Measurements from ENCODE around the gene WNT8B.

The WNT8B gene

DNA sequence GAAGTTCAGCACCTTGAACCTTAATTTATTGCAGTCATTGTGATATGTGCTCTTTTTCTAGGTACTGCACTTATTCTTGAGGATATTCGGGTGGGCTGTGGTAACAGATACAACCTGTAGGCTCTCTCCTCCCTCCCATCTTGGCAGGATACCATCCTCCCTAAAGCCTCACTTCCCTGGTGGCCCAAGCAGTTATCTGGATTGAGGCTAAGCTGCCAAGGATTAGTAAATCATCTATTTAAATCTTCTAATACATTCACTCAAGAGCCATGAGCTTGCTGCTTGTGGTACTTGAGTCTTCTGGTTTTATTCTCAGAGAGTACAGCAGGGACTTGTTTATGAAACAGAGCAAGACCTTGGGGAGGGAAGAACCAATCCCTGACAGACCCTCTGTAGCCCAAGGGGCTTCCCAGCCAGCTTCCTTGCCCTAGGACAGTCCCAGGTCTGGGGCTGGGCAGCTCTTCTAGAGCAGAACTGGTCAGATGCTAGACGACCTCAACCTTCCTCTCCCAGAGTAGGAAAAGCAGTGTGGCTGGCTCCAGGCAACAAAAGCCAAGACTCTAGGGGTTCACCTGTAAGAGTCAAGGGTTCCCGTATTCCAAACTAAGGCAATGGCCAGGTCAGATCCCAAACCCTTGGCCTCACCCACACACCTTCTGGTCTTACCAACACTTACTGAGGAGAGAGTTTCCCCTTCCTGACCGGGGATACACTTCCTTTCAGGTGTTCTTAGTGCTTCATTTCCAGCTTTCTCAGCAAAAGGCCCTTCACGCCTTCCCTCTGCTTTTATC lies 21.3 kb downstream of the WNT8B start:
- no peak for DNase-seq

DNA sequence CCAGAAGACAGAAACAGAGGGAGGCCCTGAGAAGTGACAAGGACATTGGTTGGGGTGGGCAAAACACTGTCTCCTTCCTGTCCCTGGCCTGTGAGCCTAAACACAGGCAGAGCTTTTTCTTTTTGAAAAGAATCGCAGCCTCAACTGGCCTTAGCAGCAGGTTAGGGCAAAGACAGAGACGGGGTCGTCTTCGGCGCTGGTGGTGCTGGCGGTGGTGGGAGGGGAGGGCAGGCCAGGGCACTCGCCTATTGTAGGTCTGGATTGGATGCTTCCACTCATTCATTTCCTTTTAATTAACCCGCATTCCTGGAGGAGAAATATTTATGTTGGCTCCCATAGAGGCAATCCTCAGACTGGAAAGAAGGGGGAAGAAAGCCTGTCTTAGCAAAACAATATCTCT lies 22.6 kb downstream of the WNT8B start:
- no peak for DNase-seq

DNA sequence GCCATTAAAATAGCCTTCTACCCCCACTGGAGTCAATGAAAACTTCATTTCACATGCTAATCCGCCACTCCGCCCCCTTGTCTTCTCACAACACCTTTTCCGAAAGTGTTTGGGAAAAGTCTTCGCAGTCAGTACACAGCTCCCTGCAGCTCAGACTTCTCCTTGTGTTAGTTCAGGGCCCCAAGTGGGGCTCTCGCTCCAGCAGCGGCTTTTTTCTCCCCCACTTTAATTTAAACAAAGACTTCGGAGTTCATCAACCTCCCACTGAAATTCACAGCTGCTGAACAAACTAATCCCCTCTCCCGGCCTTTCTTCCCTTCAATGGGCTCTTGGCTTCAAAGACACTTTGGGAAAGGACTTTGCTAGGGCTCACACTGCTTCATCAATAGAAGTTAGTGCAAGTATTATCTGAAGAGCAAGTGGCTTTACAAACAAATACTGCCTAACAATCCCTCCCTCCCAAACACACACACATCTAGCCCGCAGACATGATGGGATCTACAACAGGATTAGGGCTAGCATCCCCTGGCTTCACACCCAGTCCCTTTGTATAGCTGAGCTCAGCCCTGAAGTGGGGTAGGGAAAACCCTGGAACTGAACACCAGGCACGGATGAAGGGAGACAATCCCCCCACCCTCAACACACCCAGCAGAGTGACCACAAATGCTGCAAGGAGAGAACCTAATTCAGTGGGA lies 23.1 kb downstream of the WNT8B start:
- DNase-seq: no peak

DNA sequence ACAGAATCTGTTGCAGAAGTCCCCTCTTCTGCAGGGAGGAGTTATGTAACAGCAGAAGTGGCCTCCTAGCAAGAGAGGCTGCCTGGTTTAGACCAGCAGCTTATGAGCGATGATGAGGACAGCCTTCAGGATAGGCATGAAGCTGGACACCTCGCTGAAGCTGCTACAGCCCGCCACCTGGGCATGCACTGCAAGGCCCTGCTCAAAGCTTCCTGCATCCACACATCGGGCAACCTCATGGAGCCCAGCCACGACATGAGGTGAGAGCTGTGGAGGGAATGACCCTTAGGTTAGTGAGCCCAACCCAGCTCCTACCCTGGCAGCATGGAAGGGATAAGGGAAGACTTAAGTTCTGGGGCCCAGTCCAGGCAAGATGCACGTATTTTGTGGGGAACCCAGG lies 24.7 kb downstream of the WNT8B start:
- DNase-seq: no peak

DNA sequence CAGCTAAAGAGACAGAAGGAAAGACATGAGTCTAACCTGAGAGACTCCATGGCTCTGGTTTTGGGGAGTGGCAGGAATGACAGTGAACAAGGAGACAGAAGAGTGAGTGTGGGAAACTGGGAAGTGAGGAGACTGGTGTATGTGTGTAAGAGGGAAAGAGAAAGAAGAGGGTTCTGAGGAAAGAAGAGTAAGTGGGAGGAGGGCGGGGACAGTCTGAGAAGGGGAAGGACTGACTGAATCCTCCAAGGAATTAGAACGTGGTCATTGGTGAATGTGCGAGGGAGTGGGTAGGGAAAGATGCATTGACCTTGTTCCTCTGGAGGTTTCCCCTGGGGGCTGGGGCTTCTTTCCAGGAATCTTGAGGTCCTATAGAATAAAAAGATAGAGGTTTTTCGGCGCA lies 26.6 kb downstream of the WNT8B start:
- DNase-seq: no peak

DNA sequence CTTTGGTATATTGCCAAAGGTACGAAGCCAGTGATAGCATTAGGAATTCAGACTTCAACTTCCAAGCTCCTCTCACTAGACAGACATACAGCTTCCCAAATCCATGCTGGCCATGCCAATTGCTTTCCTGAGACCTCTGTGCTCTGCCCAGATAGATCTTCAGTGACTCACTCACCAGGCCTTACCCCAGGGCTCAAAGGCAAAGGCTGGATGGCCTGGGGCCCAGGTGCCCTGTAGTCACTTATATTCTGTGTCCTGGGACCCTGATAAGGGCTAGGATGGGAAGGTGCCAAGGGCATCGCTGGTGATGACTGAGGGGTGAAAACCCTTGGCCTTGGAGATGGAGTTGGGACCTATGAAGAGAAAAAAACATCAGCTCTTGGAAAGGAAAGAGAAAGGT lies 27.7 kb downstream of the WNT8B start:
- DNase-seq: no peak

DNA sequence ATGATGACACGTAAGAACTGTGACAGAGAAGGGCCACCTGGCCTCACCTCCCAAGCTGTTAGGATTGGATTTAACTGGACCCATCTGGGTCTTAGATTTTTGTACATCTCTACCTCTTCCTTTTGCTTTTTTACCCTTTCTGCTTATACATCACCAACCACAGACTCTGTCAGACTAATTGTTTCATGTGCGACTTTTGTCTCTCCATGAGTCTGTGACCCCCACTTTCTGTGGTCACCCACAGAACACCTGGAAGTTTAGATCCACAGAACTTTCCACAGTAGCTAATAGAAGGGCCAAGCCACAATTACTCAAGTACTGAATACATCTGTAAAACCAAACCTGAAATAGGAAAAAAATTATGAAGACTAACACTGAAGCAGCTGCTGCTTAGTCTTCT lies 33.8 kb downstream of the WNT8B start:
- DNase-seq: no peak

DNA sequence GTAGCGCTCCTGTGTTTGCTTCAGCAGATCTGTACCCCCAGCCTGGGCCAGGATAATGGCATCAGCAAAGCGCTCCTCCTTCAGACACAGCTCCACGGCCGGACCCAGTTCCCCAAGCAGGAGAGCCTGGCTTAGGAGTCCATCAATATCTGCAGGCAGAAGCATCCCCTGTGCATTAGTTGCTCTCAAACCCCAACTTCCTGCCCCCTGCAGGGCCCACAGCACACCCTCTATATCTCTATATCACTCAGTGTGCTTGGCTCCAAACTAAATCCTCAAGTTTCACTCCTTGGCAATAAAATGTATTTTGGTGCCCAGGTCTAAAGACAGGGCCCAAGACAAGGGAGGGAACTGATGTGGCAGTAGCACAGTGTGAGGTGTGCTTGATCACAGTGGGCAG lies 35.2 kb downstream of the WNT8B start:
- DNase-seq: no peak

DNA sequence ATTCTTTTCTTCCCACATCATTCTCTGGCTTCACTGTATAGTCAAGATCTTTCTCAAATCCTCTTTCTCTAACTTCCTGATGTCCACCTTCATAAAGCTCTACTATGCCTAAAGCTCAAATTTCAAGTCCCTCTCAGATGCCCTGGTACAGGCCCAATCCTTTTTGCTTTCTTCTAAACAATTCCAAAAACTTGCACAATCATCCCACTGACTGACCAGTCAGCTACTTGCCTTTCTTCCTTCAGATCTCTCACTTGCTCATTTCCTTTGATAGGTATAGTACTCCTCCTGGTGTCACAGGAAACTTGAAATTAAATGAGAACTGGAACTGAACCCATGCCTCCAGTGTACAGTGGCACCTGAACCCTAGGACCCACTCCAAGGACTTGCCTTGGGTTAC lies 38.6 kb downstream of the WNT8B start:
- DNase-seq: no peak

DNA sequence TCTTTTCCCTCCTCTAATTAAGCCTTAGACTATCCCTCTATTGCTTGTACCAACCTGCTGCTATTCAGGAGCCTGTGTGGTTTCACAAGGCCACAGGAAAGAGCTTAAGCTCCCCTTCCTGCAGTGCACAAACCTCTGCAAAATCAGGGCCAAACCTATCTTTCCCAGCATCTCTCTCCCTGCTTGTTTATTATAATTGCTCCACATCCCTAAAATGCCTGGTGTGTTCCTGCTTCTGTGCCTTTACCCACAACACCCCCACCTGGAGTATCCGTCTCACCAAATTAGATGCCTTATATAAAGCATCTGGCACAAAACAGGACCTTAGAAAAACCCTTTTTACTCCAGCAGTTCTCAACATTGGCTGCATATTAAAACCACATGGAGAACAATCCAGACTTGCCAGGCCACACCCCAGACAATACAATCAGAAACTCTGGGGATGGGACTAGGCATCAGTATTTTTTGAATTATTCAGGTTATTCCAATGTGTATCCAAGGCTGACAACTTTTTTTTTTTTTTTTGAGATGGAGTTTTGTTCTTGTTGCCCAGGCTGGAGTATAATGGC lies 40.2 kb downstream of the WNT8B start:
- DNase-seq: no peak

DNA sequence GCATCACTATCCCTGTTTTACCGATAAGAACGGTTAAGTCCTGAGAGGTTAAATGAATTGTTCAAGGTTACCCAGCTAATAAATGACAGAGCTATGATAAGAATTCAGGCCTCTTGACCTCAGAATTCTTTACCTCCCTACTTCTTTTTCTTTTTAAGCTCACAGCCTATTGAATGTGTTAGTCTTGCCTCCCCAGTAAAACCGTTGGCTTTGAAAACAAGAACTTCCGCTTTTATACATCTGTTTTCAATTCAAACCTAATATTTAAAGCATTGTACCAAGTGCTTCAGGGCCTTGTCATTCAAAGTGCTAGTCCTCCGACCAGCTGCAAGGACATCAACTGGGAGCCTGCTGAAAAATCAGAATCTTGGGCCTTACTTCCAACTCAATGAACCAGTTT lies 41.3 kb downstream of the WNT8B start:
- DNase-seq: no peak

DNA sequence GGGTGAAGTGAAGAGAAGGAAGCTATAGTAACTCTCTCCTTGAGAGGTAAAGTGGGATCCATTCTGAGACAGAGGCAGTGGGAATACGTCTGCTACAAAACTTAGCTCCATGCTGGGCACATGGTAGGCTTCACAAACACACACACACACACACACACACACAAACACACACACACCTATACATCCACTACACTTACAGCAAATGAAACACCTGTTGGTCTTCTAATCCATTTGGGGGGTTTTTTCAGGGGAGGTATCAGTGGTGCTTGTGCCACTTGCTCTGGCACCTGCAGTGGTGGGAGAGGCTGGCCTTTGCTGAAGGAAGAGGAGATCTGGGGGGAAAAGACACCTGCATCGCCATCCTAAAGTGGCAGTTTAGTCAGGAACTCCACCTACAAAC lies 42.4 kb downstream of the WNT8B start:
- DNase-seq: no peak

DNA sequence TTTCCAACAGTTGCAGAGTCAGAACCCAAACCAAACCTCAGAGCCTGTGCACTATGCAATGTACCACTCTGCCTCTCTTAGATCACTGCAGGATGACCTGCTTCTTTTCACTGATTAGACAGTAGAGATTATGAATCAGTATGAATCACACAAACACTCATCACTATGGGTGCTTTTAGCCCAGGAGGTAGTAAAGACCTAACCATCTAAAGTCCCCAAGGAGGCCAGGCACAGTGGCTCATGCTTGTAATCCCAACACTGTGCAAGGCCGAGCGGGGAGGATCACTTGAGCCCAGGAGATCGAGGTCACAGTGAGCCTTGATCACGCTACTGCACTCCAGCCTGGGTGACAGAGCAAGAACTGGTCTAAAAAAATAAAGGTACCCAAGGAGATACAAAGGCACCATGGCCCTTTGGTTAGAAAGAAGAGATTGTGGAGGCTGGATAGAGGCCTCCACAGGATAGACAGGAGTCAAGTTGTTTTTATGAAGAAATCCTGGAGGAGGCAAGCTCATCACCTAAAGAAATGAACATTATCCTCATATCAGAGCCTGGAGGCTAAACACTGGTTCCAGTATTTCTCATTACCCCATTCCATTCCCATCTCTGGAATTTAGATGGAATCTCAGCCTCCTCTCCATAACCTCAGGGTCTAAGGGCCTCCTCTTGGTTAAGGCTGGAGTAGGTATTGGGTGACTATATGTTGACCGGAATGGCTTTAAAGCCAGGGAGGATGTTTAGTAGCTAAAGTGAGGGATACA lies 44.0 kb downstream of the WNT8B start:
- DNase-seq: no peak

DNA sequence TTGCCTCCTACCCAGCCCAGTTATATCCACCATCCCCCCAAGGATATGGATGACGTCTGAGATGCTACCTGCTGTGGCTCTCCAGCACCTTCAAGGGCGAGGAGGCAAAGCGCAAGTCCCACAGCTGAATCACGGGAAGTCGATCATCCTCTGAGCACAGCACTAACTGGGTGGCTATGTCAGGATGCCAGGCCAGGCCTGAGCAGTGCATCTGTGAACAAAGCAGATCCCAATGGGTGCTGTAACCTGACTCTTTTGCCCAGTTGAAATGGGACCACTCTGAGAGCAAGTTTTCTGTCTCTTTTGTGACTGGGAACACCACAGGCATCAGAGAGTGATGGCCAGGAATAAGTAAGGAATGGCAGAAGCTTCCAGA lies 44.5 kb downstream of the WNT8B start:
- DNase-seq: no peak

DNA sequence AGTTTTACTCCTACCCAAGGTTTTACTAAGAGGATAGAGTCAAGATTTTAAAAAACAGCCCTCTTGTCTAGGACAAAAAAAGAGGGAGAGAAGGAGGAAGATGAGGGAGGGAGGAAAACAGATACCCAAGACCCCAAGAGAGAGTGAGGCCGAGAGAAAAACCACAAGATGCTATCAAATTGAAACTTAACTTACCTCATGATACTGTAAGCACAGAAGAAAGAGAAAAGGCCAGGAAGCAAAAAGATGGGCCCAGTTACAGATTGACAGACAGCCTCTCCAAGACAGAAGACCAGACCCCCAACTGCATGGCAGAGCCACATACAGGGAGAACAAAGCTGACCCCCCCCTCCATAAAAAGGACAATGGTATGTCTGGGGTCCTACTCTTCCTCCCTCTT lies 45.5 kb downstream of the WNT8B start:
- no peak for DNase-seq

DNA sequence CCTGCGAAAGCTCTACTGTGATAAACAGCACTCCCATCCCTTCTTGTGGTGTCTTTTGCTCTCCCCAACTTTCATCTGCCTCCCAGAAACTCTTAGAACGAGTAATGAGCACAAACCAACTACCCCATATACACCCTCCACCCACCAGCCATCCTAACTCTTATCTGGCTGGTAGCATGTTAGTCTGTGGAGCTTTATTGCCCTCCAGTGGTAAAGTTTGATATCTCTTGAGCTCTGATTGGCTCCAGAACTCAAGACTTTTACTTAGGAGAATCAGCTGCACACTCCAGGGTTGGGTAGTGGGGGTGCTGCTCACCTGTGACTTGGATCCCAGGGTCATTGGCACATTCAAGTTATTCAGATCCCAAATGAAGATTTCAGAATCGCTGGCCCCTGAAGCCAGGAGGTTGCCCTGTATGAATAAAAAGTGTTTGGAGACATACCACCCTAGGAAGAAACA lies 45.9 kb downstream of the WNT8B start:
- DNase-seq: peak; percentile 32

DNA sequence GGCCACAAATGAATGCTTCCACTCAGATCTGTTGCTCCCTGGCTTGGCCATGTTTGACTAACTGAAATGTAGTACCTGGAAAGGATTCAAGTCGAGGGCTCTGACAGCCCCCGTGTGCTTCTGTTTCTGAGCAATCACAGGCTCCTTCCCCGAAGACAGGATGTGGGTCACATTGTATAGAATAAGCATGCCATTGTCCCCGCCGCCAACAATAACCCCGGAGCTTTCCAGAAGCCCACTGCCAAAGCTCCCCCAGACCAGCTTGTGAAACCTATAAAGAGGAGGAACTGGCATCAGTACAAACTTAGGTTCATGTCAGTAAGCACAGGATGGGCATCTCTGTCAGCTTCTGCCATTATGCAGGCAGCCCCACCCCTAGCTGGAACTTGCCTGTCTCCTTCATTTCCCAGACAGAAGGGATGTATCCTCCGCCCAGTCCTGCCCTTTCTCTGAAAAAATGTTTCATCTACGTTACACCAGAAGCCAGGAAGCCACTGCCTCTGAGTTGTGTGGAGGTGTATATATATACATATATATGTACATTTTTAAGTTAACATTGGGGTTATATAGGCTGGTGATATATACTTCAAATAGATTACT lies 46.5 kb downstream of the WNT8B start:
- peak; percentile 55 for DNase-seq

DNA sequence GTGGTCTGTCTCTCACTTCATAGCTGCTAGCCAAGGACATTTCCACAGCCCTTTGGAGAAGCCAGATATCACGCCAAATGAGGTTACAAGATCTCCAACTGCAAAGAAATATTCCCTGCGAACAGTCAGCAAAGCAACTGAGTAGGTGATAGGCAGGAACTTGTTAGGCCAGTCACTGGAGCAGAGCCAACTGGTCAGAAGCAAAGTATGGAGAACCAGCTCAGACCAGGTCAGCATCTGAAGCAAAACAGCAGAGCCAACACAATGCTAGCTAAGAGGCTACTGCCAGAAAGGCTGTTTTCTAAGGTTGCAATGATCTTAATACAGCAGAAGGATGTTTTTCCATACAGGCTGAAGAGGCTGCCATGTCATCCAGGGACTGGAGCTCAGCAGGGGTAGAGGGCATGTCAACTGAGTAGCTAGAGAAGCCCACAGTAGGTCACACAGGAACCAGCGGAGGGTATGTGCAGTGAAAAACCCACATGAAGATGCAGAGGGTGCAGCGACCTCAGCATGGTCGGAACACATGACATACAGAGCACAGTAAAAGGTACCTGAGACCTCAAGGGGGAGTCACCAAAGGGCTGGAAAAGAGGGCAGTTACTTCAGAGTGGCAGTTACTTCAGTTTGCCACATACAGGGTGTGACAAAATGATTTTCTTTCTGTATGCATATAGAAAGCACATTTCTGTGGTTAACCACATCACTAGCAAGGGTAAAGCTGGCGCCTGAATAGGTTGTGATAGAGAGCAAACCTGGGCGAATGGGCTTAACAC lies 47.9 kb downstream of the WNT8B start:
- DNase-seq: peak; percentile 40

DNA sequence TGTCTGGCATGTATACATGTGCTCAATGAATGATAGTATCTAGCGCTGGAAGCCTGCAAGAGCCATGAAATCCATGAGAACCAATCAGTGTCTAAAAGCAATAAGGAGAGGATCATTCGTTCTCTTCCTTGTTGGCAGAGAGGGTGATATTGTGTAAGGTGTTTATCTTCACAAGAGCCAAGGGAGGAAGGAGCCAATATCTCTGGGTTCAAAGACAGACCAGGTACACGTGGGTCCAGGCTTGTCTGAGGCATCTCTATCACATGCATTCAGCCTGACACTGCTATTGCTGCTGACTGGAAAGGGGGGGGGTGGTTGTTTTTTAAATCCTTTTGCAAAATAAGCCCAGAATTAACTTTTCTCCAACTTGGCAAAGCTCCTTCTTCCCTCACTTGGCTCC lies 52.8 kb downstream of the WNT8B start:
- DNase-seq: no peak

DNA sequence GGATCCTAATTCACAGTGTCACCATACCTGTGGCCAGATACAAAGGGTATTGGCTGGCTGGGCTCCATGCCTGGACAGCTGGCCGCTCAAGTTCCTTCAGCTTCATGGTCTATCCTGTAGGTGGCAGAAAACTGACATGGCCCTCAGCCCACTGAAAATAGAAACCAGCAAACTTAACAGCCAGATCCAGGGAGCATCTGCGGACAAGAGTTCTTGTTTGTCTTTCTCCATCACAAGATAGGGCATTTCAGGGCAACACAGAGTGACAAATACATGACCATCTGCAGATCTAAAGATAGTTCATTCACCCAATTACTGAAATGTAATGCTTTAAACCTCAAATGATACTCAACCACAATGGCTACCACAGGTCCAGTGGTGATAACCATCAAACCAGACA lies 54.0 kb downstream of the WNT8B start:
- DNase-seq: no peak

DNA sequence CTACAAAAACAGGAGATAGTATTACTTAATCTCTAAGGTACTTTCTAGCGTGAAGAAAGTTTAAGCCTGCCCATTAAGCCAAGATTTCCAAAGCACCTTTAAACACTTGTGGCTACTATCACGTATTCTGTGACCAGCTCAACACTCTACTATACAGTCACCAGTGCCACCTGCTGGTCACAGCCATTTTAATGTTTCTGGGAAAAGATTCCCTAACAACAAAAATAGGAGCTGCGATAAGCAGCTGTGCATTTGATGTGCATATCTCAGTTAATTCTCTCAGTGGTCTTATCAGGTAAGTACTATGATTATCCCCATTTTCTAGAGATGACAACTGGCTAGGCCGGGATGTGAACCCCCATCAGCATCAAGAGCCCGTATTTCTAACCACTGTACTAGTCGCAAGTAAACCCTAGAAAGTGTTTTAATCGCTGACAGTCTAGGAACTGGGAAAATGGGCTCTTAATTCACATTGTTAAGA lies 56.0 kb downstream of the WNT8B start:
- peak; percentile 59 for DNase-seq
